ENCODE results near the gene CASP3.

CASP3 gene

DNA sequence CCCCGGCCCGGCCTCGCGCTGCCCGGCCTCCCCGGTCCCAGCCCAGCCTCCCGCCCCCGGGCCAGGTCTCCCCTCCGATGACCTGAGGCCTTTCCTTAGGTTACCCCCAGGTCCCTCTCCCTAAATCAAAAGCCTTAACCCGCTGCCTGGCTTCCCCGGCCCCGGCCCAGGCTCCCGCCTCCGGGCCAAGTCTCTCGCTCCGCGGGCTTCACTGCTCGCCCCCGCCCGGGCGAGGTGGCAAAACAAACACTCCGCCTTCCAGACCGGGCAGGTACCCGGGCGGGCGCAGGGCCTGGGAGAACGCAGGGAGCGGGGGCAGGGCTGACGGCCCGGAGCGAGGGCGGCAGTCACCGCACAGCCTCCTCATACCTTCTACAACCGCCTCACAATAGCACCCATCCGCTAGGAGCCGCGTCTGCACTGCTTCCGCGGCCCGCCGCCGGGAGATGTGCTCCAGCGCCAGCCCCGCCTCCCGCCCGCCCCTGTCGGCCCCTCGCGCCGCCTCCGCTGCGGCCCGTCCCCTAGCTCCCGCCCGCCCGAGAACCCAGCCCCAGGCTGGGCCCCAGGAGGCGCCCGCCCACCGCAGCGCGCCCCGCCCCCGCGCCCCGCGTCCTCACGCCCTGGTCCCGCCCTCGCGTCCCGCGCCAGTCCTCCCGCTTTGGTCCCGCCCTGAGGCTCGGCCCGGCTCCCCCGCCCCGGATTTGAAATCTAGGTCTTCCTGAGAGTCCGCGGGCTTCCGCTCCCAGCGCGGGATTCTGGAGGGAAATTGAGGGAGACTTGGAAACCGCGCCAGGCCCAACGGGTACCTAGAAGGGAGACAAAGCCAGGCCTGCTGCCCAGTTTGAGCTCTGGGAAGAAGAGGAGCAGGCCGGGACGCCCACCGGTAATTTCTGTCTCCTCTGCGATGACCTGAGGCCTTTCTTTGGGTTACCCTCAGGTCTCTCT, at the start of gene CASP3, which contains the start of gene PRIMPOL:
Gene CASP3, minus strand, starts transcription at position 422 of the 945 bp plus-strand sequence. CDS start 10,994 bp downstream, outside the sequence.
Gene PRIMPOL, plus strand, starts transcription at position 713 of the 945 bp plus-strand sequence. CDS start 7,403 bp downstream, outside the sequence.
- H4K20me1 ChIP-seq (ENCODE audit: insufficient read depth, low read length): peaks cover 35% of the 10 kb centered on the region; the same call in 1 of the 2 replicates
- peak within 1 kb of the TSS; percentile 95 for H3K9ac ChIP-seq (ENCODE audit: low read depth, low read length)
- H3K4me1 ChIP-seq (ENCODE audit: insufficient read depth, low read length): peaks cover 47% of the 10 kb centered on the region
- peak within 1 kb of the TSS; percentile 93 for H3K4me2 ChIP-seq (ENCODE audit: insufficient read depth, low read length)
- peak within 1 kb of the TSS; percentile 83 to 98 for H3K4me3 ChIP-seq (ENCODE audit: low read depth in 1 of 2, low read length in 2 of 2)
- ATAC-seq (ENCODE audit: insufficient read depth, low read depth) (peak; percentile 85), DNase-seq (peak; percentile 98)
- no peaks in the 10 kb centered on the region for H3K27me3 ChIP-seq (ENCODE audit: insufficient read depth, low read length, poor library complexity)
- peaks cover 63% of the 10 kb centered on the region for H3K79me2 ChIP-seq (ENCODE audit: insufficient read depth, low read length)
- TF ChIP-seq EZH2 (IDR thresholded peaks at IDR 0.05; ENCODE audit: borderline replicate concordance, low read depth, low read length, severe bottlenecking): no peak
- TF ChIP-seq, protein P1, sequence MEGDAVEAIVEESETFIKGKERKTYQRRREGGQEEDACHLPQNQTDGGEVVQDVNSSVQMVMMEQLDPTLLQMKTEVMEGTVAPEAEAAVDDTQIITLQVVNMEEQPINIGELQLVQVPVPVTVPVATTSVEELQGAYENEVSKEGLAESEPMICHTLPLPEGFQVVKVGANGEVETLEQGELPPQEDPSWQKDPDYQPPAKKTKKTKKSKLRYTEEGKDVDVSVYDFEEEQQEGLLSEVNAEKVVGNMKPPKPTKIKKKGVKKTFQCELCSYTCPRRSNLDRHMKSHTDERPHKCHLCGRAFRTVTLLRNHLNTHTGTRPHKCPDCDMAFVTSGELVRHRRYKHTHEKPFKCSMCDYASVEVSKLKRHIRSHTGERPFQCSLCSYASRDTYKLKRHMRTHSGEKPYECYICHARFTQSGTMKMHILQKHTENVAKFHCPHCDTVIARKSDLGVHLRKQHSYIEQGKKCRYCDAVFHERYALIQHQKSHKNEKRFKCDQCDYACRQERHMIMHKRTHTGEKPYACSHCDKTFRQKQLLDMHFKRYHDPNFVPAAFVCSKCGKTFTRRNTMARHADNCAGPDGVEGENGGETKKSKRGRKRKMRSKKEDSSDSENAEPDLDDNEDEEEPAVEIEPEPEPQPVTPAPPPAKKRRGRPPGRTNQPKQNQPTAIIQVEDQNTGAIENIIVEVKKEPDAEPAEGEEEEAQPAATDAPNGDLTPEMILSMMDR (IDR thresholded peaks at IDR 0.05; ENCODE audit: borderline replicate concordance, extremely low read depth, low read length, poor library complexity, severe bottlenecking): peak; percentile 52
- H3K27ac ChIP-seq (ENCODE audit: low read length): peak within 1 kb of the TSS; percentile 96
- no peaks in the 10 kb centered on the region for H3K9me3 ChIP-seq (ENCODE audit: insufficient read depth, low read length, severe bottlenecking)
- peak within 1 kb of the TSS; percentile 90 for H2AFZ ChIP-seq (ENCODE audit: low read depth, low read length)
- peaks cover 42% of the 10 kb centered on the region for H3K36me3 ChIP-seq (ENCODE audit: insufficient read depth, low read length)

DNA sequence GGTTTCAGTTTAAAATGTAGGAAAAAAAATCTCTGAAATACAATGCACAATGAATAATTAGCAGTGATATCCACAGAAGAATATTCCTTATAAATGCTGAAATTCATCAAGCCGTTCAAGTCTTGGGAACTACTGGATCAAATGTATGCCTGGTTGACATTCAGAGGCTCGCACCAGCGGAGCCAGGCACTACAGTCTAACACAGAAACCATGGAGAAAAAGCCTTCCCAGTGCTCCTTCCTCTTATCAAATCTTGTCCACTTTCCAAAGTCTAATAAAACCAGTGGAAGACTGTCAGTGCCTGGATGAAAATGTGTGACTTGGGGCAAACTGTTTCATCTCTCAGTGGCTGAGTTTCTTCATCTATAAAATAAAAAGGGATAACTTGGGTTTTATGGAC, 48.7 kb upstream of the CASP3 start:
- Histone ChIP-seq H3K4me1 (ENCODE audit: insufficient read depth, low read length) (no peaks in the 10 kb centered on the region), H3K4me3 (ENCODE audit: low read depth in 1 of 2, low read length in 2 of 2) (no peak overlapping the region), H3K4me2 (ENCODE audit: insufficient read depth, low read length) (no peak overlapping the region), H3K9ac (ENCODE audit: low read depth, low read length) (no peak overlapping the region), H4K20me1 (ENCODE audit: insufficient read depth, low read length) (peaks cover 1% of the 10 kb centered on the region; the same call in 1 of the 2 replicates), H3K9me3 (ENCODE audit: insufficient read depth, low read length, severe bottlenecking) (no peaks in the 10 kb centered on the region), H2AFZ (ENCODE audit: low read depth, low read length) (no peak overlapping the region), H3K27me3 (ENCODE audit: insufficient read depth, low read length, poor library complexity) (no peaks in the 10 kb centered on the region), H3K79me2 (ENCODE audit: insufficient read depth, low read length) (no peaks in the 10 kb centered on the region), H3K36me3 (ENCODE audit: insufficient read depth, low read length) (peaks cover 87% of the 10 kb centered on the region), H3K27ac (ENCODE audit: low read length) (no peak overlapping the region)
- DNase-seq (no peak), ATAC-seq (ENCODE audit: insufficient read depth, low read depth) (no peak)
- no peak for TF ChIP-seq EZH2 (IDR thresholded peaks at IDR 0.05; ENCODE audit: borderline replicate concordance, low read depth, low read length, severe bottlenecking)
- TF ChIP-seq, protein P1 (IDR thresholded peaks at IDR 0.05; ENCODE audit: borderline replicate concordance, extremely low read depth, low read length, poor library complexity, severe bottlenecking): no peak

DNA sequence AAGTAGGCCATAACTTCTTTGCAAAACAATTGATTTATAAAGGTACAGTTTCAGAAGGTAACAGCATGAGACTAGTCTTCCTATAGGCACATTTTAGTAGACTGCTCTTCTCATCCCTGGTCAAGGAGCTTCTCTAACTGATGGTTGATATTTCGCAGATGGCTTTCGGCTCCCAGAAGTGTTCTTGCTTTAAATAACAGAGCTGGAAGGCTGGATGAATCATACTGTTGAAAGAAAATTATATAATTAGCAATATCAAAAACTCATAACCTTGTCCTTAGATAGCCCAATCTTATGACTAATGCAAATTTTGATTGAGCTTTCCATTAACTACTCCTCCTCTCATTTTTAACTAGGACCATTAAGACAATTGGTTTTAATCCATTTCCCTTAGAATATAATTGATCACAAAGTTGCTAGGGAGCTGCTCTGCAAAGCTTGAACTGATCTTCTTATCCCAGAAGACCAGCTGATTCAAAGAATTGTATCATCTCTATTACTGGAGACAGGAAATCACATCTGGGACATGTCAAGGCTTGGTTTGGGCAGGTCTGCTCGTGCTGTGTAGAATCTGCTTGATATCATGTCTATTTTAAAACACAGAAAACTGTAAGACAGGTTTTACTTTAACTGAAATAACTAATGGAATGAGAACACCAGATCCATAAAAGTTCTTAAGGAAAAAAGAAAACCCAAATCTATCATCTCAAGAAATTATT, 46.1 kb upstream of the CASP3 start:
- peaks cover 72% of the 10 kb centered on the region for H3K36me3 ChIP-seq (ENCODE audit: insufficient read depth, low read length)
- ATAC-seq (ENCODE audit: insufficient read depth, low read depth): no peak

More for the DNA sequence above, 46.1 kb upstream of the CASP3 start:
- Histone ChIP-seq H3K4me2 (ENCODE audit: insufficient read depth, low read length) (no peak overlapping the region), H3K27ac (ENCODE audit: low read length) (no peak overlapping the region), H3K4me1 (ENCODE audit: insufficient read depth, low read length) (no peaks in the 10 kb centered on the region), H3K27me3 (ENCODE audit: insufficient read depth, low read length, poor library complexity) (no peaks in the 10 kb centered on the region), H3K4me3 (ENCODE audit: low read depth in 1 of 2, low read length in 2 of 2) (no peak overlapping the region), H3K9me3 (ENCODE audit: insufficient read depth, low read length, severe bottlenecking) (no peaks in the 10 kb centered on the region), H3K9ac (ENCODE audit: low read depth, low read length) (no peak overlapping the region), H4K20me1 (ENCODE audit: insufficient read depth, low read length) (no peaks in the 10 kb centered on the region; the same call in 1 of the 2 replicates), H3K79me2 (ENCODE audit: insufficient read depth, low read length) (no peaks in the 10 kb centered on the region), H2AFZ (ENCODE audit: low read depth, low read length) (no peak overlapping the region)
- DNase-seq: no peak
- no peak for TF ChIP-seq EZH2 (IDR thresholded peaks at IDR 0.05; ENCODE audit: borderline replicate concordance, low read depth, low read length, severe bottlenecking)
- TF ChIP-seq, protein P1 (IDR thresholded peaks at IDR 0.05; ENCODE audit: borderline replicate concordance, extremely low read depth, low read length, poor library complexity, severe bottlenecking): no peak
